Fibroblast of lung (primary cell): ENCODE results near the gene EVI2B.

Source experiments
- CTCF ChIP-seq, 2 donors: IDR thresholded peaks in 1 of 2; conservative IDR thresholded peaks in 1 of 2; 1 replicate in 1 of 2; 2 replicates in 1 of 2; pipeline ENCODE4 v1.5.1; 2011 to 2012; ENCODE audit warnings: low read length in 2 of 2, control low read depth in 1 of 2, inconsistent platforms in 1 of 2, low read depth in 1 of 2, mild to moderate bottlenecking in 1 of 2
- EZH2 ChIP-seq: IDR thresholded peaks from 2 replicates; pipeline ENCODE4 v1.5.1; 2012; ENCODE audit warnings: low read length, control low read depth, mild to moderate bottlenecking; ENCODE audit errors: missing control alignments

- TF ChIP-seq CTCF (conservative IDR thresholded peaks at IDR 0.05 in 1 of 2, IDR thresholded peaks at IDR 0.05 in 1 of 2; ENCODE audit: low read depth in 1 of 2, low read length in 2 of 2) (no peak), EZH2 (no peak)
Measured at GRCh38 chr17:31296142-31296541, 17.7 kb downstream of the EVI2B start.
